Activated CD8-positive, alpha-beta T cell treated with anti-CD3 and anti-CD28 coated beads for 36 hours (primary cell): ENCODE results near the gene BMP10. TPM values are rescaled to one million over a fixed set of nuclear protein-coding genes. Genes with fewer than 3 reads are reported as not detected.

Experiments
- ATAC-seq: fragments of 200-7000 bp; cut with Tn5 transposase; one replicate; pipeline ENCODE4 v1.10.0; 2021; ENCODE audit warnings: mild to moderate bottlenecking, moderate library complexity
- CTCF ChIA-PET: fragments of 350-600 bp; sonication (Branson Sonifier 250); formaldehyde crosslinking; loops from one replicate; lab custom pipeline; 2021; ENCODE audit warnings: antibody characterized with exemption; lab: Charles Lee
- POLR2A ChIA-PET: fragments of 350-600 bp; sonication (Branson Sonifier 250); formaldehyde crosslinking; loops from one replicate; lab custom pipeline; 2021; ENCODE audit warnings: antibody characterized with exemption; lab: Charles Lee
- DNase-seq: peaks from one replicate; pipeline ENCODE4 v3.0.0-alpha.2; 2020
- H3K27ac Mint-ChIP-seq: one replicate; pipeline ENCODE4 v1.8.0; 2021; ENCODE audit warnings: mild to moderate bottlenecking, mixed read lengths
- H3K27me3 Mint-ChIP-seq: one replicate; pipeline ENCODE4 v1.8.0; 2021; ENCODE audit warnings: mixed read lengths
- H3K36me3 Mint-ChIP-seq: one replicate; pipeline ENCODE4 v1.8.0; 2021; ENCODE audit warnings: low read depth, mixed read lengths
- H3K4me1 Mint-ChIP-seq: one replicate; pipeline ENCODE4 v1.8.0; 2021; ENCODE audit warnings: low read depth, mixed read lengths
- H3K4me3 Mint-ChIP-seq: one replicate; pipeline ENCODE4 v1.8.0; 2021; ENCODE audit warnings: mild to moderate bottlenecking, moderate library complexity, mixed read lengths
- H3K9me3 Mint-ChIP-seq: one replicate; pipeline ENCODE4 v1.8.0; 2021; ENCODE audit warnings: mixed read lengths
- intact Hi-C: fragments of 100-400 bp; cut with micrococcal nuclease; formaldehyde crosslinking; loops from one replicate; pipeline ENCODE4 v1.10.0; 2022
- total RNA-seq, 2 experiments: library from RNA; stranded (reverse); gene quantifications; one replicate each; pipeline ENCODE4 v1.2.3, GENCODE V29; 2021
- TF ChIP-seq, protein P1 (sequence below): fragments of 200-600 bp; IDR thresholded peaks from one replicate; pipeline ENCODE4 v1.8.0; 2022; ENCODE audit warnings: antibody characterized with exemption, mild to moderate bottlenecking

Gene BMP10, protein sequence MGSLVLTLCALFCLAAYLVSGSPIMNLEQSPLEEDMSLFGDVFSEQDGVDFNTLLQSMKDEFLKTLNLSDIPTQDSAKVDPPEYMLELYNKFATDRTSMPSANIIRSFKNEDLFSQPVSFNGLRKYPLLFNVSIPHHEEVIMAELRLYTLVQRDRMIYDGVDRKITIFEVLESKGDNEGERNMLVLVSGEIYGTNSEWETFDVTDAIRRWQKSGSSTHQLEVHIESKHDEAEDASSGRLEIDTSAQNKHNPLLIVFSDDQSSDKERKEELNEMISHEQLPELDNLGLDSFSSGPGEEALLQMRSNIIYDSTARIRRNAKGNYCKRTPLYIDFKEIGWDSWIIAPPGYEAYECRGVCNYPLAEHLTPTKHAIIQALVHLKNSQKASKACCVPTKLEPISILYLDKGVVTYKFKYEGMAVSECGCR
- not detected for total RNA-seq

DNA sequence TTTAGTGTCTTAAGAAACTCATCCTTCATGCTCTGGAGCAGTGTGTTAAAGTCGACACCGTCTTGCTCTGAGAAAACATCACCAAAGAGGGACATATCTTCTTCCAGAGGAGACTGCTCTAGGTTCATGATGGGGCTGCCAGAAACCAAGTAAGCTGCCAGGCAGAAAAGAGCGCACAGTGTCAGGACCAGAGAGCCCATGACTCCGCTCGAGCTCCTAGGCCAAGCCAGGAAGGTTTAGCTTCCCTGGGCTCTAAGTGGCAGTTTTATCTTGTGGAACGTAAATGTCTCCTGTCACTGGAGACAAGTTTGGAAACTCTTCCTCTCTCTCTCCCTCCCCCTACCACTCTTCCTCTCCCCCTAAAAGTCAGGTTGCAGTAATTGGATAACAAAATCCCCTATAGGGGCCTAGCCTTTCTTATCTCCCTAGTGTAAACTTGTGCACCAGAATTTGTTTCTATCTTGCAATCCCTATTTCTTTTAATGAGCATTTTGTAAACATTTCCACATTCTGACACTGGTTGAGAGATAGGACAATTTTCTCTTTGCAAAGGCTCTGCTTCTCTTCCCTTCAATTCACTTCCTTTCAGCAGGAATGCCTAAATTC lies at the start of gene BMP10:
TSS of gene BMP10 (minus strand) at position 239 of the 606 bp plus-strand sequence. CDS start at position 200, 39 bp downstream.
- ChIA-PET CTCF (interaction anchor here (1.2 to 1.5 kb wide), 2 partner anchors 11 to 37 kb away, joined by 3 to 4 read pairs; no protein-coding TSS in a partner anchor), POLR2A (no interaction called here)
- Mint-ChIP-seq H3K9me3 (no peaks in the 10 kb centered on the region), H3K27me3 (peaks cover 1% of the 10 kb centered on the region), H3K36me3 (no peaks in the 10 kb centered on the region), H3K4me1 (peaks cover 2% of the 10 kb centered on the region), H3K4me3 (no peak within 1 kb of the TSS), H3K27ac (no peak within 1 kb of the TSS)
- intact Hi-C loops: no loop called here
- ATAC-seq (no peak), DNase-seq (no peak)
- TF ChIP-seq, protein P1, sequence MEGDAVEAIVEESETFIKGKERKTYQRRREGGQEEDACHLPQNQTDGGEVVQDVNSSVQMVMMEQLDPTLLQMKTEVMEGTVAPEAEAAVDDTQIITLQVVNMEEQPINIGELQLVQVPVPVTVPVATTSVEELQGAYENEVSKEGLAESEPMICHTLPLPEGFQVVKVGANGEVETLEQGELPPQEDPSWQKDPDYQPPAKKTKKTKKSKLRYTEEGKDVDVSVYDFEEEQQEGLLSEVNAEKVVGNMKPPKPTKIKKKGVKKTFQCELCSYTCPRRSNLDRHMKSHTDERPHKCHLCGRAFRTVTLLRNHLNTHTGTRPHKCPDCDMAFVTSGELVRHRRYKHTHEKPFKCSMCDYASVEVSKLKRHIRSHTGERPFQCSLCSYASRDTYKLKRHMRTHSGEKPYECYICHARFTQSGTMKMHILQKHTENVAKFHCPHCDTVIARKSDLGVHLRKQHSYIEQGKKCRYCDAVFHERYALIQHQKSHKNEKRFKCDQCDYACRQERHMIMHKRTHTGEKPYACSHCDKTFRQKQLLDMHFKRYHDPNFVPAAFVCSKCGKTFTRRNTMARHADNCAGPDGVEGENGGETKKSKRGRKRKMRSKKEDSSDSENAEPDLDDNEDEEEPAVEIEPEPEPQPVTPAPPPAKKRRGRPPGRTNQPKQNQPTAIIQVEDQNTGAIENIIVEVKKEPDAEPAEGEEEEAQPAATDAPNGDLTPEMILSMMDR: no peak

GRCh38 chr2:68920481-68921170 lies 49.4 kb upstream of the BMP10 start:
- no peak overlapping the region for H3K4me3 Mint-ChIP-seq
- DNase-seq (no peak), ATAC-seq (no peak)
- no peaks in the 10 kb centered on the region for H3K36me3 Mint-ChIP-seq
- intact Hi-C loops: no loop called here
- H3K27me3 Mint-ChIP-seq: no peaks in the 10 kb centered on the region
- TF ChIP-seq, protein P1: no peak
- POLR2A ChIA-PET: interaction anchor here (1.4 kb wide), 1 partner anchor 8 kb away, joined by 4 read pairs; no protein-coding TSS in a partner anchor
- no peaks in the 10 kb centered on the region for H3K9me3 Mint-ChIP-seq
- CTCF ChIA-PET: interaction anchor here (0.6 to 3.3 kb wide), 4 partner anchors 11 to 457 kb away, joined by 3 to 12 read pairs (median 6); no protein-coding TSS in a partner anchor
- no peak overlapping the region for H3K27ac Mint-ChIP-seq
- peaks cover 3% of the 10 kb centered on the region for H3K4me1 Mint-ChIP-seq

DNA sequence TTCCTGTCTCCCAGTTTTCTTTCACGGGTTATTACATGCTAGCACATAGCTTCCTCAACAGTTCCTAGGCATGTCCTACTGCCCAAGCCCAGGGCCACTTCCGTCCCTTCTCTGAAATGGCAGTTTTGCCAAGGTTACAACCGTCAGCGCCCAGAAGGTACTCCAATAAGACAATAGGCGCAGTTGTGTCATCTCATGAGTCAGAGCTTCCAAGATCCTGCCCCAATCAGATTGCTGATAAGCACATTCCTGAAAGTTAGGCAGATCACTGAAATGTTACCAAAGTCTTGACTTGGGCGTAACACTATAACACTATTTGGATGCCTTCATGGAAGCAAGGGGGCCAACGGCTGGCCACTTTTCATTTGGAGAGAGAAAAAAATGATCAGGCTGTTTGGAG lies 47.3 kb upstream of the BMP10 start:
- CTCF ChIA-PET: interaction anchor here (0.6 to 3.3 kb wide), 5 partner anchors 25 to 455 kb away, joined by 3 to 12 read pairs (median 5); no protein-coding TSS in a partner anchor
- Mint-ChIP-seq H3K4me3 (no peak overlapping the region), H3K36me3 (no peaks in the 10 kb centered on the region), H3K9me3 (no peaks in the 10 kb centered on the region), H3K4me1 (peaks cover 2% of the 10 kb centered on the region), H3K27me3 (no peaks in the 10 kb centered on the region), H3K27ac (no peak overlapping the region)
- POLR2A ChIA-PET: no interaction called here
- intact Hi-C loops: no loop called here
- ATAC-seq (no peak), DNase-seq (no peak)
- TF ChIP-seq, protein P1: no peak

DNA sequence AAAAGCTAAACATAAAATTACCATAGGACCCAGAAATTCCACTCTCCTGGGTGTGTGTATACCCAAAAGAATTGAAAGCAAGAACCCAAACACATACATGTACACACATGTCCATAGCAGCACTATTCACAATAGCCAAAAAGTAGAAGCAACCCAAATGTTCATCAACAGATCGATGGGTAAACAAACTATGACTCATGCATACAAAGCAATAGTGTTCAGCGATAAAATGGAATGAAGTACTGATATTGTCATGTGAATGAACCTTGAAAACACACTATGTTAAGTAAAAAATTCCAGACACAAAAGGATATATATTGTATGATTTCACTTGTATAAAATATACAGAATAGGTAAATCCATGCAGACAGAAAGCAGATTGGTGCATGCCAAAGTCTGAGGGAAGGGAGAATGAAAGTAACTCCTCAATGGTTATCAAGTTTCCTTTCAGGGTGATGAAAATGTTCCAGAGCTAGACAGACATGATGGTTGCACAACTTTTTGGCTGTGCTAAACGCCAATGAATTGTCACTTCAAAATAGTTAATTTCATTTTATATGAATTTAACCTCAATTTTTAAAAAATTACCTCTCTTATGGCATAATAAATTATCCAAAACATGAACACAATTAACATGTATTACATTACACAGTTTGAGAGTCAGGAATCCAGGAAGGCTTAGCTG lies 46.0 kb upstream of the BMP10 start:
- TF ChIP-seq, protein P1: no peak
- ChIA-PET POLR2A (interaction anchor here (1.0 kb wide), 1 partner anchor 9 kb away, joined by 3 read pairs; no protein-coding TSS in a partner anchor), CTCF (interaction anchor here (0.8 to 1.2 kb wide), 3 partner anchors 8 to 166 kb away, joined by 3 to 4 read pairs (median 3); no protein-coding TSS in a partner anchor)
- H3K27me3 Mint-ChIP-seq: no peaks in the 10 kb centered on the region
- peaks cover 2% of the 10 kb centered on the region for H3K4me1 Mint-ChIP-seq
- ATAC-seq: no peak
- intact Hi-C loops: no loop called here
- no peak overlapping the region for H3K27ac Mint-ChIP-seq
- no peak for DNase-seq
- no peaks in the 10 kb centered on the region for H3K9me3 Mint-ChIP-seq
- H3K36me3 Mint-ChIP-seq: no peaks in the 10 kb centered on the region
- H3K4me3 Mint-ChIP-seq: no peak overlapping the region
